Tibial nerve (tissue), 4 donors: Measurements from ENCODE around the gene PDLIM3. TPM values are rescaled to one million over a fixed set of nuclear protein-coding genes. Genes with fewer than 3 reads are reported as not detected.
A peak's percentile ranks its signal among the peaks of the same experiment; 100 is the strongest.

Source experiments
- DNase-seq, 2 donors: peaks; one replicate each; pipeline ENCODE4 v3.0.0-alpha.2; 2019; ENCODE audit warnings: low spot score in 2 of 2
- H3K27ac ChIP-seq, 4 donors: fragments of 200-600 bp; sonication (generic) in 3 of 4; one replicate each; pipeline ENCODE4 v1.5.1; 2017 to 2019; ENCODE audit warnings: mild to moderate bottlenecking in 1 of 4
- H3K27me3 ChIP-seq, 2 donors: fragments of 200-600 bp; sonication (generic) in 1 of 2; one replicate each; pipeline versions ENCODE4 v1.5.1 to v1.6.0; 2017 to 2019
- H3K36me3 ChIP-seq, 3 donors: fragments of 200-600 bp; sonication (generic); one replicate each; pipeline ENCODE4 v1.5.1; 2018 to 2019
- H3K4me1 ChIP-seq, 4 donors: fragments of 200-600 bp; sonication (generic) in 3 of 4; one replicate each; pipeline ENCODE4 v1.5.1; 2017 to 2019
- H3K4me3 ChIP-seq, 4 donors: fragments of 200-600 bp; sonication (generic) in 3 of 4; one replicate each; pipeline ENCODE4 v1.5.1; 2017 to 2019; ENCODE audit warnings: mild to moderate bottlenecking in 1 of 4, moderate library complexity in 1 of 4
- H3K9me3 ChIP-seq, 4 donors: fragments of 200-600 bp; sonication (generic) in 3 of 4; one replicate each; pipeline ENCODE4 v1.5.1; 2017 to 2019
- CTCF ChIP-seq, 5 experiments: fragments of 200-600 bp in 3 of 5; fragments of 450-650 bp in 2 of 5; sonication (generic) in 3 of 5; IDR thresholded peaks; one replicate each; pipeline ENCODE4 v1.5.1; 2016 to 2019; ENCODE audit warnings: antibody characterized with exemption in 5 of 5, mild to moderate bottlenecking in 3 of 5, moderate library complexity in 2 of 5
- EP300 ChIP-seq, 2 donors: sonication (generic); formaldehyde crosslinking; IDR thresholded peaks; one replicate each; pipeline ENCODE4 v1.6.1; 2017; ENCODE audit warnings: antibody characterized with exemption in 2 of 2, mild to moderate bottlenecking in 1 of 2
- POLR2A ChIP-seq, 2 donors: fragments of 450-650 bp; IDR thresholded peaks; one replicate each; pipeline ENCODE4 v1.6.1; 2017; ENCODE audit warnings: antibody characterized with exemption in 2 of 2, mild to moderate bottlenecking in 2 of 2, moderate library complexity in 2 of 2
- WGBS, 2 donors: methylation state at CpG; one replicate each; pipeline ENCODE4 v1.1.5; 2018; 5-methylcytosine and 5-hydroxymethylcytosine counted together
- total RNA-seq, 4 donors: library from RNA; depleted of rRNA; stranded (reverse); fragments of >200 nt; gene quantifications; one replicate each; pipeline ENCODE4 v1.1.0, GENCODE V29; 2016

PDLIM3 gene
- total RNA-seq, 4 donors from 2014 or later = 24.5 to 56.9 (median 45.0) TPM

DNA sequence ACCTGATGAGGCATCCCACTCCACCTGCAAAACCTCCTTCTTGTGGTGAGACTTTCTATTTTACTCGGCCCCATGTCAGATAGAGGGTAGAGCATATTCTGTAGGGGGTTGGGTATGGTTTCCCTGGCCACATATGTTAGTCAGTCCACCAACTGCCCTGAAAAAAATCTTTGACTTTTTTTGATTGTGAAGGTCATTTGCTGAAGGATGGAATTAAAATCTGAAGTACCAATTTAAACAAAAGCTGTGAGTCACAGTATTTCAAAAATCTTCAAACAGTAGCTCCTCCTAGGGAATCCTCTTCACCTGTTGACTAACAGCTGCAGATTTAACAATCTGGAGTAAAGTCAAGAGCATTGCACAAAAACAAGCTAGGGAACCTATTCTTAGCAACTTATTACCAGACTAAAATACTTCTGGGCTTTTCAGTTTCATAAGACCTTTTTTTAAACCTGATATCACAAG lies 55.8 kb downstream of the PDLIM3 start:
- Histone ChIP-seq H3K4me3 (no peak overlapping the region), H3K27me3 (no peaks in the 10 kb centered on the region), H3K9me3 (no peaks in the 10 kb centered on the region), H3K4me1 (no peaks in the 10 kb centered on the region), H3K36me3 (no peaks in the 10 kb centered on the region), H3K27ac (no peak overlapping the region)
- DNase-seq = no peak
- 69 to 83% methylated on average over 1 of the region's 1 CpG for WGBS, 2 donors
- TF ChIP-seq EP300 (IDR thresholded peaks at IDR 0.05) (no peak), CTCF (IDR thresholded peaks at IDR 0.05) (no peak), POLR2A (IDR thresholded peaks at IDR 0.05) (no peak)

DNA sequence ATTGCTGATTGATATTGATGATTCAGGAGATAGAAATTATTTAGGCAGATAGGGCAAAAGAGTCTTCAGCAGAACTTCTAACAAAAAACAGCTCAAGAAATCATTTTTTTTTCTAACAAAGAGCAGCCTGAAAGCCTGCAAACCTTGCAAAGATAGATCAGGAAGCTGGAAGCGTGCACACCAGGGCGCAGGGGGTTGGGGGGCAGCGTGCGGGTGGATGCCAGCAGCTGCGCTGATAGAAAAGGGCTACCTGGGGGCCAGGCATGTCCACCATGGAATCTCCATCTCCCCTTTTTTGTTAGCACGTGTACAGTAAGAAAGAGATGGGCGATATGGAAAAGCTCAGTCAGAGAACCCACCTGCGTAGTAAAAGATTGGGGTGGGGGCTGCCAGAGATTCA lies 62.1 kb downstream of the PDLIM3 start:
- Histone ChIP-seq H3K9me3 (no peaks in the 10 kb centered on the region), H3K4me3 (no peak overlapping the region), H3K27ac (no peak overlapping the region), H3K27me3 (no peaks in the 10 kb centered on the region), H3K4me1 (peaks cover 0 to 14% (median 0%) of the 10 kb centered on the region in 4 donors), H3K36me3 (no peaks in the 10 kb centered on the region)
- no peak for DNase-seq
- no peak for TF ChIP-seq CTCF (IDR thresholded peaks at IDR 0.05)
- TF ChIP-seq EP300 (IDR thresholded peaks at IDR 0.05) = no peak
- TF ChIP-seq POLR2A (IDR thresholded peaks at IDR 0.05) = no peak
- 91 to 94% methylated on average over 8 of the region's 8 CpGs for WGBS, 2 donors

DNA sequence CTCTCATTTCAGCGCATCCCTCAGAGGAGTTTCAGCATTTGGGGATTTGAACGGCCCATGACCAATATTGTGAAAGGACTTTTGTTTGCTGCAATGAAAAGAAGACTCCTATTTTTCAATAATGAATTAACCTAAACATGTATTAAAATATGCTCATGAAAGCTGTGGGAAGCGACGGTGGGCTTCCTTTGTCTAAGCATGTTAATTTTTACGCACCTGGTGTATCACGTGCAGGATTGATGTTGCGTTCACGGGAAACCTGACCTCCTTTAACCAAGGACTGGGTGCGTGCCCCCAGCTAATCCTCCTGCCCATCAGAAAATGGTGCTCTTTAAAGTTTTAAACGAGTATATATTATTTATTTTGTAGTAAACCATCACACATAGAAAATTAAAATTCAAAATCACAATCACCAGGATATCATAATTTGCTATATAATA lies 63.2 kb downstream of the PDLIM3 start:
- H3K36me3 ChIP-seq = no peaks in the 10 kb centered on the region
- H3K9me3 ChIP-seq = no peaks in the 10 kb centered on the region
- TF ChIP-seq POLR2A (IDR thresholded peaks at IDR 0.05) = no peak
- no peak for TF ChIP-seq CTCF (IDR thresholded peaks at IDR 0.05)
- no peak for TF ChIP-seq EP300 (IDR thresholded peaks at IDR 0.05)
- H3K27me3 ChIP-seq = no peaks in the 10 kb centered on the region
- peaks cover 0 to 14% (median 0%) of the 10 kb centered on the region in 4 donors for H3K4me1 ChIP-seq
- 43 to 52% methylated on average over 10 of the region's 10 CpGs for WGBS, 2 donors
- peak overlapping the region in 1 of 4 donors; percentile 87 for H3K27ac ChIP-seq
- DNase-seq = no peak
- H3K4me3 ChIP-seq = peak overlapping the region; percentile 75 to 99 (median 80)

GRCh38 chr4:185471235-185472102 lies 63.8 kb downstream of the PDLIM3 start, which contains the start of gene CCDC110:
CCDC110 (minus strand) TSS chr4:185471733; CDS start chr4:185471683, 50 bp downstream.
- WGBS, 2 donors = 0% methylated on average over 11 to 65 of the region's 93 CpGs

More at GRCh38 chr4:185471235-185472102, 63.8 kb downstream of the PDLIM3 start, which contains the start of gene CCDC110:
- no peaks in the 10 kb centered on the region for H3K36me3 ChIP-seq
- peak within 1 kb of the TSS; percentile 75 to 99 (median 84) for H3K4me3 ChIP-seq
- H3K9me3 ChIP-seq = no peaks in the 10 kb centered on the region
- peaks cover 0 to 14% (median 0%) of the 10 kb centered on the region in 4 donors for H3K4me1 ChIP-seq
- H3K27me3 ChIP-seq = no peaks in the 10 kb centered on the region
- DNase-seq = peak; percentile 89 to 93
- peak within 1 kb of the TSS; percentile 38 to 87 (median 71) for H3K27ac ChIP-seq
- peak in 1 of 2 donors; percentile 65 for TF ChIP-seq EP300 (IDR thresholded peaks at IDR 0.05)
- peak in 1 of 2 donors; percentile 58 for TF ChIP-seq POLR2A (IDR thresholded peaks at IDR 0.05)
- TF ChIP-seq CTCF (IDR thresholded peaks at IDR 0.05) = peak; percentile 83 to 96 (median 87)
